Measurements from ENCODE around the gene CABLES1.

CABLES1 gene

GRCh38 chr18:23191232-23191631 lies 55.9 kb downstream of the CABLES1 start:
- TF ChIP-seq, protein P1, sequence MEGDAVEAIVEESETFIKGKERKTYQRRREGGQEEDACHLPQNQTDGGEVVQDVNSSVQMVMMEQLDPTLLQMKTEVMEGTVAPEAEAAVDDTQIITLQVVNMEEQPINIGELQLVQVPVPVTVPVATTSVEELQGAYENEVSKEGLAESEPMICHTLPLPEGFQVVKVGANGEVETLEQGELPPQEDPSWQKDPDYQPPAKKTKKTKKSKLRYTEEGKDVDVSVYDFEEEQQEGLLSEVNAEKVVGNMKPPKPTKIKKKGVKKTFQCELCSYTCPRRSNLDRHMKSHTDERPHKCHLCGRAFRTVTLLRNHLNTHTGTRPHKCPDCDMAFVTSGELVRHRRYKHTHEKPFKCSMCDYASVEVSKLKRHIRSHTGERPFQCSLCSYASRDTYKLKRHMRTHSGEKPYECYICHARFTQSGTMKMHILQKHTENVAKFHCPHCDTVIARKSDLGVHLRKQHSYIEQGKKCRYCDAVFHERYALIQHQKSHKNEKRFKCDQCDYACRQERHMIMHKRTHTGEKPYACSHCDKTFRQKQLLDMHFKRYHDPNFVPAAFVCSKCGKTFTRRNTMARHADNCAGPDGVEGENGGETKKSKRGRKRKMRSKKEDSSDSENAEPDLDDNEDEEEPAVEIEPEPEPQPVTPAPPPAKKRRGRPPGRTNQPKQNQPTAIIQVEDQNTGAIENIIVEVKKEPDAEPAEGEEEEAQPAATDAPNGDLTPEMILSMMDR (IDR thresholded peaks at IDR 0.05; ENCODE audit: insufficient read depth, low read length, poor library complexity, severe bottlenecking): no peak
- no peak overlapping the region for H3K4me3 ChIP-seq (replicated peaks; ENCODE audit: low read depth, low read length)
- peaks cover 3% of the 10 kb centered on the region for H3K36me3 ChIP-seq (ENCODE audit: control insufficient read depth, insufficient read depth, low read length)
- DNase-seq (ENCODE audit: extremely low read depth, insufficient read length): no peak
- H3K27me3 ChIP-seq (replicated peaks; ENCODE audit: control insufficient read depth, insufficient read depth, low read length): no peaks in the 10 kb centered on the region

DNA sequence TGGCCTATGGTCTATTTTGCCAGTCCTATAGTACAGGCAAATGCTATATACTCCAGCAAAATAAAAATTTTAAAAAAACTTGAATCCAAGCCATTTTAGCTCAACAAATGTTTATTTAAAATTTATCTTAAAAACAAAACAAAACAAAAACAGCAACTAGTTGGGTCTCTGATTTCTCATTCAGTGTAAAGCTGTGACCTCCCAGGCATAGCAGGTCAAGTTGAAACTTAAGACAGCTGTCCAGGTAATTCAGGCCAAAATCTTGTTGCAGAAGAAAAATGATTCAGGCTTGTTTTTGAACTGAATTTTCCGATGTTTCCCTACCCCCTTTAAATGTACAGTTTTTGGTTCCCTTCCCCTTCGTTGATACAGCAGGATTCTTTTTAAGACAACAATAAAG lies 58.5 kb downstream of the CABLES1 start:
- no peak for DNase-seq (ENCODE audit: extremely low read depth, insufficient read length)
- Histone ChIP-seq H3K27me3 (replicated peaks; ENCODE audit: control insufficient read depth, insufficient read depth, low read length) (no peaks in the 10 kb centered on the region), H3K4me3 (replicated peaks; ENCODE audit: low read depth, low read length) (no peak overlapping the region), H3K36me3 (ENCODE audit: control insufficient read depth, insufficient read depth, low read length) (peaks cover 7% of the 10 kb centered on the region)
- TF ChIP-seq, protein P1 (IDR thresholded peaks at IDR 0.05; ENCODE audit: insufficient read depth, low read length, poor library complexity, severe bottlenecking): no peak

DNA sequence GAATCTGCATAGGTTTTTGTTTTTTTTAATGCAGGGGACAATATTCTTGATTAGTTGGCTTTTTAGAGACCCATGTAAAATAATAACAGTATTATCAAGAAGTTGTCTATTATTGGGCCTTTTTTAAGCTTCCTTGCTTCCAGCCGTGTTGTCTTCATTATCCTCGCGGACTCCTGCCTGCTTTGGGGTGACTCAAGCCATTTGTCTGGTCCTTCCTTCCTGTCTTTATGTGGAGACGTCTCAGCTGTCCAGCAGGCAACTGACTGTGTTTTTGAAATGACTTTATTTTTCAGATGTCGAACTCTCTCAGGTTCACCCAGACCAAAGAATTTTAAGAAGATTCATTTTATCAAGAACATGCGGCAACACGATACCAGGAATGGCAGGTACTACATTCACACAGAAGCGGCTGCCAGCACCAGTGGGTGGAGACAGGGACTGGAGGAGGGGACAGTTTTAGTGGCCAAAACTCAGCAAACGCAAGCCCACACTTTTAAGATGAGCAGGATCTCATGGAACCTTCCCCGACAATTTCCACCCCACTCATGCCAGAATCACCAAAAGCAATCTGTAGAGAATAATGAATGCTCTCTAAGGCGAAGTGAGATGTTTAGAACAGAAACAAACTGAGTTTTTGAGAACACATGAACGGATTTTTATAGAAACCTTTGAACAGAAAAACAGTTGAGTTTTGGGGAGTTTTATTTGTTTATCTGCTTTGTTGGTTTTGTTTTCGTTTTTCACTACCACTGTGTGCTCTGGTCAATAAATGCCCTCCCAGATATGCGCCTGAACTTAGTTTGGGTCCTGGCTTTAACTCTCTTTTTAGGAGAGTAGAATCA lies 59.1 kb downstream of the CABLES1 start:
- no peak overlapping the region for H3K4me3 ChIP-seq (replicated peaks; ENCODE audit: low read depth, low read length)
- H3K27me3 ChIP-seq (replicated peaks; ENCODE audit: control insufficient read depth, insufficient read depth, low read length): no peaks in the 10 kb centered on the region

GRCh38 chr18:23194997-23195957 lies 60.0 kb downstream of the CABLES1 start:
- H3K36me3 ChIP-seq (ENCODE audit: control insufficient read depth, insufficient read depth, low read length): peaks cover 4% of the 10 kb centered on the region

More for the DNA sequence above, 59.1 kb downstream of the CABLES1 start:
- TF ChIP-seq, protein P1 (IDR thresholded peaks at IDR 0.05; ENCODE audit: insufficient read depth, low read length, poor library complexity, severe bottlenecking): no peak
- DNase-seq (ENCODE audit: extremely low read depth, insufficient read length): no peak
- peaks cover 7% of the 10 kb centered on the region for H3K36me3 ChIP-seq (ENCODE audit: control insufficient read depth, insufficient read depth, low read length)

More at GRCh38 chr18:23194997-23195957, 60.0 kb downstream of the CABLES1 start:
- DNase-seq (ENCODE audit: extremely low read depth, insufficient read length): no peak
- TF ChIP-seq, protein P1 (IDR thresholded peaks at IDR 0.05; ENCODE audit: insufficient read depth, low read length, poor library complexity, severe bottlenecking): no peak
- H3K27me3 ChIP-seq (replicated peaks; ENCODE audit: control insufficient read depth, insufficient read depth, low read length): no peaks in the 10 kb centered on the region
- H3K4me3 ChIP-seq (replicated peaks; ENCODE audit: low read depth, low read length): no peak overlapping the region
